GM23338 (cell line): ENCODE results near the gene OSBPL6. TPM values are rescaled to one million over a fixed set of nuclear protein-coding genes. Genes with fewer than 3 reads are reported as not detected.

Experiments
- ATAC-seq: fragments of 200-7000 bp; cut with Tn5 transposase; 3 replicates; pipeline ENCODE4 v1.9.1; 2020
- DNase-seq: peaks from one replicate; pipeline ENCODE4 v3.0.0-alpha.2; 2015; ENCODE audit warnings: low spot score
- H2AFZ ChIP-seq: fragments of 200-600 bp; sonication (generic); 2 replicates; pipeline ENCODE4 v1.8.0; 2016; ENCODE audit warnings: antibody characterized with exemption, mild to moderate bottlenecking, moderate library complexity
- H3F3A ChIP-seq: fragments of 200-600 bp; sonication (generic); replicated peaks from 2 replicates; pipeline ENCODE4 v1.8.0; 2017; ENCODE audit warnings: antibody characterized with exemption, mixed run types, low read depth
- H3K27ac ChIP-seq: fragments of 200-600 bp; sonication (generic); 2 replicates; pipeline ENCODE4 v1.6.1; 2016; ENCODE audit warnings: low read depth
- H3K27me3 ChIP-seq: fragments of 200-600 bp; sonication (generic); 2 replicates; pipeline ENCODE4 v1.8.0; 2016; ENCODE audit warnings: mild to moderate bottlenecking, mixed run types, moderate library complexity; ENCODE audit not compliant: insufficient read depth
- H3K36me3 ChIP-seq: fragments of 200-600 bp; sonication (generic); 2 replicates; pipeline ENCODE4 v1.8.0; 2016; ENCODE audit warnings: mild to moderate bottlenecking; ENCODE audit not compliant: insufficient read depth
- H3K4me1 ChIP-seq: fragments of 200-600 bp; sonication (generic); 2 replicates; pipeline ENCODE4 v1.8.0; 2016; ENCODE audit warnings: mild to moderate bottlenecking, moderate library complexity; ENCODE audit not compliant: insufficient read depth
- H3K4me2 ChIP-seq: fragments of 200-600 bp; sonication (generic); 2 replicates; pipeline ENCODE4 v1.7.1; 2017; ENCODE audit warnings: mixed run types
- H3K4me3 ChIP-seq: fragments of 200-600 bp; sonication (generic); 2 replicates; pipeline ENCODE4 v1.6.1; 2016; ENCODE audit warnings: mixed run types
- H3K79me2 ChIP-seq: fragments of 200-600 bp; sonication (generic); replicated peaks from 2 replicates; pipeline ENCODE4 v1.8.0; 2017; ENCODE audit warnings: mild to moderate bottlenecking; ENCODE audit not compliant: insufficient read depth
- H3K9me2 ChIP-seq: fragments of 200-600 bp; sonication (generic); 2 replicates; pipeline ENCODE4 v1.8.0; 2017; ENCODE audit not compliant: insufficient read depth
- H4K20me1 ChIP-seq: fragments of 200-600 bp; sonication (generic); replicated peaks from 2 replicates; pipeline ENCODE4 v1.8.0; 2017; ENCODE audit warnings: mild to moderate bottlenecking; ENCODE audit not compliant: insufficient read depth
- H3K27ac Mint-ChIP-seq: 2 replicates; pipeline ENCODE4 v1.8.0; 2020; ENCODE audit warnings: inconsistent platforms, mild to moderate bottlenecking, moderate library complexity, mixed read lengths
- H3K27me3 Mint-ChIP-seq: 3 replicates; pipeline ENCODE4 v1.8.0; 2022; ENCODE audit warnings: low read depth, mild to moderate bottlenecking, moderate library complexity, mixed read lengths, inconsistent platforms; ENCODE audit not compliant: insufficient read depth, poor library complexity
- H3K36me3 Mint-ChIP-seq: 3 replicates; pipeline ENCODE4 v1.8.0; 2021; ENCODE audit warnings: low read depth, mild to moderate bottlenecking, inconsistent platforms, moderate library complexity, mixed read lengths
- H3K4me1 Mint-ChIP-seq: 3 replicates; pipeline ENCODE4 v1.8.0; 2020; ENCODE audit warnings: mild to moderate bottlenecking, inconsistent platforms, mixed read lengths
- H3K4me3 Mint-ChIP-seq: 3 replicates; pipeline ENCODE4 v1.8.0; 2021; ENCODE audit warnings: moderate library complexity, mild to moderate bottlenecking, inconsistent platforms, mixed read lengths
- H3K9me3 Mint-ChIP-seq: 3 replicates; pipeline ENCODE4 v1.8.0; 2020; ENCODE audit warnings: moderate library complexity, mild to moderate bottlenecking, inconsistent platforms, mixed read lengths
- CREB1 ChIP-seq: fragments of 250-450 bp; sonication (Bioruptor Pico); IDR thresholded peaks from 2 replicates; pipeline ENCODE4 v1.5.0; 2020; ENCODE audit warnings: low read depth, mild to moderate bottlenecking, moderate library complexity
- EZH2 ChIP-seq: fragments of 200-600 bp; sonication (generic); IDR thresholded peaks from one replicate; pipeline ENCODE4 v1.8.0; 2017; ENCODE audit warnings: antibody characterized with exemption, mild to moderate bottlenecking, low read depth; ENCODE audit not compliant: unreplicated experiment
- JUNB ChIP-seq: IDR thresholded peaks from one replicate; pipeline ENCODE4 v1.6.1; 2016; ENCODE audit warnings: antibody characterized with exemption; ENCODE audit not compliant: unreplicated experiment
- NANOG ChIP-seq: IDR thresholded peaks from 2 replicates; pipeline ENCODE4 v1.6.1; 2016; ENCODE audit warnings: antibody characterized with exemption, borderline replicate concordance
- POLR2AphosphoS5 ChIP-seq: IDR thresholded peaks from 2 replicates; pipeline ENCODE4 v1.6.1; 2016; ENCODE audit warnings: antibody characterized with exemption, low read depth
- STAT1 ChIP-seq: IDR thresholded peaks from one replicate; pipeline ENCODE4 v1.6.1; 2016; ENCODE audit warnings: antibody characterized with exemption; ENCODE audit not compliant: unreplicated experiment
- ZNF114 ChIP-seq: fragments of 250-450 bp; sonication (Bioruptor Pico); IDR thresholded peaks from 2 replicates; pipeline ENCODE4 v1.5.0; 2020; ENCODE audit warnings: mild to moderate bottlenecking, moderate library complexity
- ZNF331 ChIP-seq: fragments of 250-450 bp; sonication (Bioruptor Pico); IDR thresholded peaks from 2 replicates; pipeline ENCODE4 v1.5.0; 2020; ENCODE audit warnings: low read depth, mild to moderate bottlenecking, moderate library complexity
- polyA plus RNA-seq: library from polyadenylated mRNA; unstranded; fragments of >200 nt; fragmentation: Nextera tagmentation; extraction: Ambion mirVana; gene quantifications from 2 replicates; pipeline ENCODE4 v1.2.1, GENCODE V29; 2016
- total RNA-seq: library from RNA; depleted of rRNA; stranded (reverse); fragments of >200 nt; shearing (Covaris generic); gene quantifications from 2 replicates; pipeline ENCODE4 v1.2.3, GENCODE V29; 2014
- TF ChIP-seq, protein P1 (sequence below): IDR thresholded peaks from 2 replicates; pipeline ENCODE4 v1.6.1; 2016; ENCODE audit warnings: antibody characterized with exemption
- TF ChIP-seq, protein P2 (sequence below), 2 experiments: fragments of 200-600 bp in 1 of 2; sonication (generic) in 1 of 2; conservative IDR thresholded peaks; 2 replicates each; pipeline versions ENCODE4 v1.5.1 to v1.6.1; 2016 to 2017; ENCODE audit warnings: antibody characterized with exemption in 2 of 2, low read depth in 2 of 2, mild to moderate bottlenecking in 2 of 2, moderate library complexity in 1 of 2
- TF ChIP-seq, protein P3 (sequence below): fragments of 250-450 bp; sonication (Bioruptor Pico); IDR thresholded peaks from 2 replicates; pipeline ENCODE4 v1.5.0; 2020; ENCODE audit warnings: mild to moderate bottlenecking, moderate library complexity

Gene OSBPL6
- total and polyA plus RNA-seq, 2 experiments from 2014 or later, result 6.0 to 8.5 TPM

DNA sequence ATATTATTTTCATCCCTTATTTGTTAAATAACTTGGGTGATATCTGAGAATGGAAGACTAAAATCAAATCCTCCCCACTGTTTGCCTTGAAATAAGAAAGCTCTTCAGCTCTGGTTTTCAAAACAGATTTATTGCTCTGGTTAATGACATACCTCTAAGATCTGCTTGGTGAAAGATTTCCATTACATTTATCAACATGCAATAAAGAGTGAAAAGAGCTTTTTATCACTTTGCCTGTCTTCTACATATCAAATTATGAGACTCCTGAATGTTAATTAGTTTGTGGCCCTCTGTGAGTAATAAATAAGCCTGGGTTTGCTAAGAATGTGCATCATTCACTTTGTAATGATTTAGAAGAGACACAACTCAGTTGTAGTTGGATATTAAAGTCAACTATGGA lies 140.9 kb downstream of the OSBPL6 start:
- H3K4me2 ChIP-seq, result no peak overlapping the region
- H3K79me2 ChIP-seq, result no peaks in the 10 kb centered on the region
- no peak overlapping the region for H2AFZ ChIP-seq
- TF ChIP-seq ZNF114 (CRISPR knock-in tag) (no peak), ZNF331 (CRISPR knock-in tag) (no peak), POLR2AphosphoS5 (no peak), JUNB (no peak), EZH2 (no peak), STAT1 (no peak), NANOG (no peak), CREB1 (CRISPR knock-in tag) (no peak)
- TF ChIP-seq, protein P1, sequence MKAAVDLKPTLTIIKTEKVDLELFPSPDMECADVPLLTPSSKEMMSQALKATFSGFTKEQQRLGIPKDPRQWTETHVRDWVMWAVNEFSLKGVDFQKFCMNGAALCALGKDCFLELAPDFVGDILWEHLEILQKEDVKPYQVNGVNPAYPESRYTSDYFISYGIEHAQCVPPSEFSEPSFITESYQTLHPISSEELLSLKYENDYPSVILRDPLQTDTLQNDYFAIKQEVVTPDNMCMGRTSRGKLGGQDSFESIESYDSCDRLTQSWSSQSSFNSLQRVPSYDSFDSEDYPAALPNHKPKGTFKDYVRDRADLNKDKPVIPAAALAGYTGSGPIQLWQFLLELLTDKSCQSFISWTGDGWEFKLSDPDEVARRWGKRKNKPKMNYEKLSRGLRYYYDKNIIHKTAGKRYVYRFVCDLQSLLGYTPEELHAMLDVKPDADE, result no peak
- TF ChIP-seq, protein P2, sequence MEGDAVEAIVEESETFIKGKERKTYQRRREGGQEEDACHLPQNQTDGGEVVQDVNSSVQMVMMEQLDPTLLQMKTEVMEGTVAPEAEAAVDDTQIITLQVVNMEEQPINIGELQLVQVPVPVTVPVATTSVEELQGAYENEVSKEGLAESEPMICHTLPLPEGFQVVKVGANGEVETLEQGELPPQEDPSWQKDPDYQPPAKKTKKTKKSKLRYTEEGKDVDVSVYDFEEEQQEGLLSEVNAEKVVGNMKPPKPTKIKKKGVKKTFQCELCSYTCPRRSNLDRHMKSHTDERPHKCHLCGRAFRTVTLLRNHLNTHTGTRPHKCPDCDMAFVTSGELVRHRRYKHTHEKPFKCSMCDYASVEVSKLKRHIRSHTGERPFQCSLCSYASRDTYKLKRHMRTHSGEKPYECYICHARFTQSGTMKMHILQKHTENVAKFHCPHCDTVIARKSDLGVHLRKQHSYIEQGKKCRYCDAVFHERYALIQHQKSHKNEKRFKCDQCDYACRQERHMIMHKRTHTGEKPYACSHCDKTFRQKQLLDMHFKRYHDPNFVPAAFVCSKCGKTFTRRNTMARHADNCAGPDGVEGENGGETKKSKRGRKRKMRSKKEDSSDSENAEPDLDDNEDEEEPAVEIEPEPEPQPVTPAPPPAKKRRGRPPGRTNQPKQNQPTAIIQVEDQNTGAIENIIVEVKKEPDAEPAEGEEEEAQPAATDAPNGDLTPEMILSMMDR (conservative IDR thresholded peaks at IDR 0.05; ENCODE audit: low read depth in 2 of 2), result no peak
- no peaks in the 10 kb centered on the region for H3K9me2 ChIP-seq
- no peak overlapping the region for H3K4me3 ChIP-seq
- H3K27me3 Mint-ChIP-seq, result no peaks in the 10 kb centered on the region
- no peak overlapping the region for H3K27ac ChIP-seq
- no peaks in the 10 kb centered on the region for H3K27me3 ChIP-seq
- no peaks in the 10 kb centered on the region for H3K36me3 ChIP-seq
- H3F3A ChIP-seq, result no peaks in the 10 kb centered on the region
- ATAC-seq (no peak), DNase-seq (no peak)
- no peaks in the 10 kb centered on the region for H3K9me3 Mint-ChIP-seq
- H4K20me1 ChIP-seq, result no peaks in the 10 kb centered on the region
- no peak overlapping the region for H3K4me3 Mint-ChIP-seq
- no peaks in the 10 kb centered on the region for H3K4me1 ChIP-seq
- H3K4me1 Mint-ChIP-seq, result no peaks in the 10 kb centered on the region
- H3K36me3 Mint-ChIP-seq, result no peaks in the 10 kb centered on the region
- no peak overlapping the region for H3K27ac Mint-ChIP-seq

DNA sequence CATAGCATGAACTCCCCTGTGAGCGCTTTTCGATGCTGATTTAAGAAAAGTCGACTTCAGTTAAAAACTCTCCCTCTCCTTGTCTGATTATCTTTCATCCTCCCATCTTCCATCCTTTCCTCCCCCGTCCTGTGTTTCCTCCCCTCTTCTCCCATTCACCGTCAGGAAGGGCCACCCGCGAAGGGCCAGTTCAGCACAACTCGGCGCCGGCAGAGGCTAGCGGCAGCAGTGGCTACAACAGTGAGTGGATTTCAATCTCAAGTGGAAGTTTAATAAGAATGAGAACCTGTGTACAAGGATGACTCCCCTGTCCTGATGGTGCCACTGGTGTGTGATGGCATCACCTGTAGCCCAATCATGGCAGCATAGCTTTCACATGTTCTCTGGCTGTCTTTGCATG lies 149.8 kb downstream of the OSBPL6 start:
- H3K27ac ChIP-seq, result no peak overlapping the region
- no peak for ATAC-seq
- H3K36me3 ChIP-seq, result no peaks in the 10 kb centered on the region
- H3K4me1 Mint-ChIP-seq, result no peaks in the 10 kb centered on the region
- no peaks in the 10 kb centered on the region for H3K36me3 Mint-ChIP-seq
- H3K27me3 ChIP-seq, result no peaks in the 10 kb centered on the region
- no peaks in the 10 kb centered on the region; the same call in 1 of the 2 replicates for H4K20me1 ChIP-seq
- no peaks in the 10 kb centered on the region for H3F3A ChIP-seq
- H3K27ac Mint-ChIP-seq, result no peak overlapping the region
- no peaks in the 10 kb centered on the region for H3K9me3 Mint-ChIP-seq
- H3K4me2 ChIP-seq, result no peak overlapping the region
- H3K27me3 Mint-ChIP-seq, result peaks cover 2% of the 10 kb centered on the region
- H3K4me1 ChIP-seq, result no peaks in the 10 kb centered on the region
- H2AFZ ChIP-seq, result no peak overlapping the region
- DNase-seq, result no peak
- H3K79me2 ChIP-seq, result no peaks in the 10 kb centered on the region
- H3K4me3 ChIP-seq, result no peak overlapping the region
- H3K4me3 Mint-ChIP-seq, result no peak overlapping the region
- H3K9me2 ChIP-seq, result no peaks in the 10 kb centered on the region
- TF ChIP-seq POLR2AphosphoS5 (no peak), EZH2 (no peak), ZNF114 (CRISPR knock-in tag) (no peak)
- TF ChIP-seq, protein P3, sequence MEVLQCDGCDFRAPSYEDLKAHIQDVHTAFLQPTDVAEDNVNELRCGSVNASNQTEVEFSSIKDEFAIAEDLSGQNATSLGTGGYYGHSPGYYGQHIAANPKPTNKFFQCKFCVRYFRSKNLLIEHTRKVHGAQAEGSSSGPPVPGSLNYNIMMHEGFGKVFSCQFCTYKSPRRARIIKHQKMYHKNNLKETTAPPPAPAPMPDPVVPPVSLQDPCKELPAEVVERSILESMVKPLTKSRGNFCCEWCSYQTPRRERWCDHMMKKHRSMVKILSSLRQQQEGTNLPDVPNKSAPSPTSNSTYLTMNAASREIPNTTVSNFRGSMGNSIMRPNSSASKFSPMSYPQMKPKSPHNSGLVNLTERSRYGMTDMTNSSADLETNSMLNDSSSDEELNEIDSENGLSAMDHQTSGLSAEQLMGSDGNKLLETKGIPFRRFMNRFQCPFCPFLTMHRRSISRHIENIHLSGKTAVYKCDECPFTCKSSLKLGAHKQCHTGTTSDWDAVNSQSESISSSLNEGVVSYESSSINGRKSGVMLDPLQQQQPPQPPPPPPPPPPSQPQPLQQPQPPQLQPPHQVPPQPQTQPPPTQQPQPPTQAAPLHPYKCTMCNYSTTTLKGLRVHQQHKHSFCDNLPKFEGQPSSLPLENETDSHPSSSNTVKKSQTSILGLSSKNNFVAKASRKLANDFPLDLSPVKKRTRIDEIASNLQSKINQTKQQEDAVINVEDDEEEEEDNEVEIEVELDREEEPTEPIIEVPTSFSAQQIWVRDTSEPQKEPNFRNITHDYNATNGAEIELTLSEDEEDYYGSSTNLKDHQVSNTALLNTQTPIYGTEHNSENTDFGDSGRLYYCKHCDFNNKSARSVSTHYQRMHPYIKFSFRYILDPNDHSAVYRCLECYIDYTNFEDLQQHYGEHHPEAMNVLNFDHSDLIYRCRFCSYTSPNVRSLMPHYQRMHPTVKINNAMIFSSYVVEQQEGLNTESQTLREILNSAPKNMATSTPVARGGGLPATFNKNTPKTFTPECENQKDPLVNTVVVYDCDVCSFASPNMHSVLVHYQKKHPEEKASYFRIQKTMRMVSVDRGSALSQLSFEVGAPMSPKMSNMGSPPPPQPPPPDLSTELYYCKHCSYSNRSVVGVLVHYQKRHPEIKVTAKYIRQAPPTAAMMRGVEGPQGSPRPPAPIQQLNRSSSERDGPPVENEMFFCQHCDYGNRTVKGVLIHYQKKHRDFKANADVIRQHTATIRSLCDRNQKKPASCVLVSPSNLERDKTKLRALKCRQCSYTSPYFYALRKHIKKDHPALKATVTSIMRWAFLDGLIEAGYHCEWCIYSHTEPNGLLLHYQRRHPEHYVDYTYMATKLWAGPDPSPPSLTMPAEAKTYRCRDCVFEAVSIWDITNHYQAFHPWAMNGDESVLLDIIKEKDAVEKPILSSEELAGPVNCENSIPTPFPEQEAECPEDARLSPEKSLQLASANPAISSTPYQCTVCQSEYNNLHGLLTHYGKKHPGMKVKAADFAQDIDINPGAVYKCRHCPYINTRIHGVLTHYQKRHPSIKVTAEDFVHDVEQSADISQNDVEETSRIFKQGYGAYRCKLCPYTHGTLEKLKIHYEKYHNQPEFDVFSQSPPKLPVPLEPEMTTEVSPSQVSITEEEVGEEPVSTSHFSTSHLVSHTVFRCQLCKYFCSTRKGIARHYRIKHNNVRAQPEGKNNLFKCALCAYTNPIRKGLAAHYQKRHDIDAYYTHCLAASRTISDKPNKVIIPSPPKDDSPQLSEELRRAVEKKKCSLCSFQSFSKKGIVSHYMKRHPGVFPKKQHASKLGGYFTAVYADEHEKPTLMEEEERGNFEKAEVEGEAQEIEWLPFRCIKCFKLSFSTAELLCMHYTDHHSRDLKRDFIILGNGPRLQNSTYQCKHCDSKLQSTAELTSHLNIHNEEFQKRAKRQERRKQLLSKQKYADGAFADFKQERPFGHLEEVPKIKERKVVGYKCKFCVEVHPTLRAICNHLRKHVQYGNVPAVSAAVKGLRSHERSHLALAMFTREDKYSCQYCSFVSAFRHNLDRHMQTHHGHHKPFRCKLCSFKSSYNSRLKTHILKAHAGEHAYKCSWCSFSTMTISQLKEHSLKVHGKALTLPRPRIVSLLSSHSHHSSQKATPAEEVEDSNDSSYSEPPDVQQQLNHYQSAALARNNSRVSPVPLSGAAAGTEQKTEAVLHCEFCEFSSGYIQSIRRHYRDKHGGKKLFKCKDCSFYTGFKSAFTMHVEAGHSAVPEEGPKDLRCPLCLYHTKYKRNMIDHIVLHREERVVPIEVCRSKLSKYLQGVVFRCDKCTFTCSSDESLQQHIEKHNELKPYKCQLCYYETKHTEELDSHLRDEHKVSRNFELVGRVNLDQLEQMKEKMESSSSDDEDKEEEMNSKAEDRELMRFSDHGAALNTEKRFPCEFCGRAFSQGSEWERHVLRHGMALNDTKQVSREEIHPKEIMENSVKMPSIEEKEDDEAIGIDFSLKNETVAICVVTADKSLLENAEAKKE (CRISPR knock-in tag), result no peak
